ENCODE data around the gene BRDT.

The BRDT gene

DNA sequence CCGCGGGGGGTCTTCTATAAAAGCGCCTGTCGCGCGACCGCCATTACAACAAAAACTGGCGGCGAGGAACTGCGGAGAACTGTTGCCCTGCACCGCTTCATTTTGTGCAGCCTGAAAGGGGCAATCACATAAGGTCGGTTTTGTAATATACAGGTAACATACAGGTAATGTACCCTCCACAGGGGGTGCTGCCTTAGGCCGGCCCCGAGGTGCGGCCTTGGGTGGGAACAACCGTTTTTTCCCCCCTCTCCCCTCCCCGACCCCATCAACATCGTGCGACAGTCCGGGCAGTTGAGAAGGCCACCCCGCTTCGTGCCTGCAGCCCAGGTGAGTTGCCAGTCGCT, at the start of gene BRDT:
Gene BRDT (plus strand): TSS at position 46 of the 344 bp plus-strand sequence. CDS start 13,354 bp downstream, outside the sequence.
- DNase-seq = no peak

DNA sequence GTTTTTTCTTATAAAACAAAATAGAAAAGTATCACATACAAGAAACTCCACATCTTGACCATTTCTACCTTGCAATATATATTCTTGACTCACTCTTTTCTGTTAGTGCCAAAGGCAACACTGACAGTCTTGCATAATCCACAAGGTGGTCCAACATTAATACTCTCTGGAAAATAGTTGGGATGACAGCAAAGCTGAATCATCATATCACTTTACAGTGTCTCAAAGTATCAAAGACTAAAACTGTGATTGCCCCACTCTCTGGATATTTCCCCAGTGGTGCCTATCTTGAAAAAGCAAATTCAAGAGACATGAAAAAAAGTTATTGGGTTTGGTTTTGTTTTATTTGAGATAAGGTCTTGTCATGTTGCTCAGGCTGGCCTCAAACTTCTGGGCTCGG, 48.6 kb upstream of the BRDT start:
- DNase-seq = no peak

DNA sequence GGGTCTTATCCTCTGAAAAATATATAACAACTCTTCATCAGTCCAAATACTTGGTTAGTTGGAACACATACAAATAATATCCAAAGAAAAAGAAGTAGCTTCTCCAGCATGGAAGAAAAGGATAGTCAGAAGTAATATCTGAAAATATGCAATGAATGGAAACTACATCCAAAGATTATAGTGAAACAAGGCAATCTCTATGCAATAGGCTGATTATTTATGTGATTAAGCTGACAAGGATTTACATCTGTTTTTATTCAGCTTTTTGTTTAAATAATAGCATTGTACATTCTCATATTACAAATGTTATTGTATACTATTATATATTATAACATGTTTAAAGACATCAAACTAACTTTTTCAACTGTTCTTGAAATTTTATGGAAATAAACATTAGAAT, 48.0 kb upstream of the BRDT start:
- DNase-seq = no peak

DNA sequence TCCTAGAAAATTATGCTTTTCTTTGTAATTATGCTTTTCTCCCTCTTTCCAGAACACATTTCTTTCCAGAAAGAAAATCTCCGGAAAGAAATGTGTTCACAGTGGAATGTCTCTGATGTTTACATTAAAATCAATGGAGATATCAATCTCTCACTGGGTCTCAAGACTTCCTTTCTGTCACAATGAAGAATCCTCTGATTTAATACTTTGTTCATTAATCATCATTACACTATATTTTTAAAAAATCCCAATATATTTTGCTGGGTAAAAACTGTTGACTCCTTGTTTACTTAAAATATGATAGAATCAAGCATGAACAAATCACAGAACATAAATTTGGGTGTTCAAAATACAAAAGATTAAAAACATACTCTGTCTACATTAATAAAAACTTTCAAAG, 36.9 kb upstream of the BRDT start:
- no peak for DNase-seq

DNA sequence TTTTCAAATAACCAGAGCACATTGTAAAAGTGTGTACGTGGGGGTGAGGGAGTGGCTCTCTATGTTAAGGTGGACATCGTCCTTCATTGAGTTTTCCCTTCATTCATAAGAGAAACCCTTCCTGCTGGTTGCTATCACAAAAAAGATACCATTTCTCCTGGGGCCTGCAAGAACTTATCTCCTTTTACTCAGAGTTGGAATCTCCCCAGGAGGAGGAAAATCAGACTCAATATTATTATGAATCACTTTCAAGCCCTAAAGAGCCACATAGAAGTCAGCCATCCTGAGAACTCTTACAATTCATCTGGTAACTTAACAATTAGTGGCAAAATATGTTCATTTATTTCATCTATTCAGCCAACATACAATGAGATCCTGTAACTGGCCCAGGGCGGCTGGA, 36.2 kb upstream of the BRDT start:
- DNase-seq = no peak

DNA sequence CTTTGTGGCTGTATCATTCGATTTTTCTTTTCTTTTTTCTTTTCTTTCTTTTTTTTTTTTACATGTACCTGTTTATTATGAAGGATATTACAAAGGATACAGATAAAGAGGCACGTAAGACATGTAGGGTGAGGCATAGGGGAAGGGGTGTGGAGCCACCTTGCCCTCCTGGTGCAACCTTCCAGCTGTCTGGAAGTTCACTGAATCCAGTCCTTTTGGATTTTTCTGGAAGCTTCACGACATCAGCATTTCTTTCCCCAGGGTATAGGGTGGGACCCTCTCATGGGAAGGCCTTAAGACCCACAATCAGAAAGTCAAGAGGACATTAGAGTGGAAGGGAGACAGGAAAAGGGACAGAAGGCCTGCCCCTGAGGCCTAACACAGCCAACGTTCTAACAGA, 33.2 kb upstream of the BRDT start:
- DNase-seq = no peak

DNA sequence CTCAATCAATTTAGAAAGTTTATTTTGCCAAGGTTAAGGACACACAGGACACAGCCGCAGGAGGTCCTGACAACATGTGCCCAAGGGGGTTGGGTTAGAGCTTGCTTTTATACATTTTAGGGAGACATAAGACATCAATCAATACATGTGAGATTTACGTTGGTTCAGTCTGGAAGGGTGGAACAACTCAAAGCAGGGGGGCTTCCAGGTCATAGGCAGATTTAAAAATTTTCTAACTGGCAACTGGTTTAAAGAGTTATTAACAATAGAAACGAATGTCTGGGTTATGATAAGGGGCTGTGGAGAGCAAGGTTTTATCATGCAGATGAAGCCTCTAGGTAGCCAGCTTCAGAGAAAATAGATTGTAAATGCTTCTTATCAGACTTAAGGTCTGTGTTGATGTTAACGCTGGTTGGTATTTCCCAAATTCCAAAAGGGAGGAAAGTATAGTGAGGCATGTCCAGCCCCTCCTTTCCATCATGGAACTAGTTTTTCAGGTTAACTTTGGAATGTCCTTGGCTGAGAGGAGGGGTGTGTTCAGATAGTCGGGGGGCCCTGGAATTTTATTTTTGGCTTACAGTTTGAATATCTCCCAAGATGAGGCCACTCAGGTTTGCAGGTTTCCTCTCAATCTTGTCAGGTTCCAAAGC, 32.3 kb upstream of the BRDT start:
- DNase-seq = no peak

DNA sequence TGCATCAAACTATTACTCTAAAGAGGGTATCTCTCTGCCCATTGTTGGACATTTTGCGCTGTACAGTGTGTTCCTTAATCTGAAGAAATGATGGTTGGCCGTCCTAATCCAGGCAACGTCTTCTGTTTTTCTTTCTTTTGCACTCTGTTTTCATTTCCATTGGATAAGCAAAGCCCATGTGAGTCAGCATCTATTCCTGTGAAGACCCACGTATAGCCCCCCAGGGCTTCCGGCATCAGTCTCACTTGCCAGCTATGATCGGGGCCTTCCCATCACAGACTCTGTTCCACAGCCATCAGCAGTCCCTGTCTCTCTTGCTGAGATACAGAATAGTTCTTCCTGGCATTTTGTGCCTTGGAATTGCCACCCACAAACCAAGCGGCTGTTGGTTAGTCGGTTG, 29.2 kb upstream of the BRDT start:
- DNase-seq = no peak

DNA sequence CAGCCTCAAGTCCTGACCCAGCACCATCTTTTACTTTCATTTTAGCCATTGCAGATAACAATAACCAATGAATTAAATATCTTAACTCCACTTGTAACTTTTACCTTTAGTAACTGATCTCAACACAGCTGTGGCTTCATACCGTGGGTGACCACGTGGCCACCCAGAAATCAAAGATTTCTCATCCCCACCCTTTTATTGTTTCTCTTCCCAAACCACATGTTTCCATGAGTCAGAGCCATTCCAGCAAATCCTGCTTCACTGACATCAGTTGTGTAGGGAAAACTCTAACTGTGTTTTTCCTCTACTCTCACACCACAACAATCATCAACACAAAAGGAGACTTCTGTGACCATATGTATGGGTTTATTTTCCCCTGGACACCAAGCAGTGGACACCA, 25.1 kb upstream of the BRDT start:
- no peak for DNase-seq

DNA sequence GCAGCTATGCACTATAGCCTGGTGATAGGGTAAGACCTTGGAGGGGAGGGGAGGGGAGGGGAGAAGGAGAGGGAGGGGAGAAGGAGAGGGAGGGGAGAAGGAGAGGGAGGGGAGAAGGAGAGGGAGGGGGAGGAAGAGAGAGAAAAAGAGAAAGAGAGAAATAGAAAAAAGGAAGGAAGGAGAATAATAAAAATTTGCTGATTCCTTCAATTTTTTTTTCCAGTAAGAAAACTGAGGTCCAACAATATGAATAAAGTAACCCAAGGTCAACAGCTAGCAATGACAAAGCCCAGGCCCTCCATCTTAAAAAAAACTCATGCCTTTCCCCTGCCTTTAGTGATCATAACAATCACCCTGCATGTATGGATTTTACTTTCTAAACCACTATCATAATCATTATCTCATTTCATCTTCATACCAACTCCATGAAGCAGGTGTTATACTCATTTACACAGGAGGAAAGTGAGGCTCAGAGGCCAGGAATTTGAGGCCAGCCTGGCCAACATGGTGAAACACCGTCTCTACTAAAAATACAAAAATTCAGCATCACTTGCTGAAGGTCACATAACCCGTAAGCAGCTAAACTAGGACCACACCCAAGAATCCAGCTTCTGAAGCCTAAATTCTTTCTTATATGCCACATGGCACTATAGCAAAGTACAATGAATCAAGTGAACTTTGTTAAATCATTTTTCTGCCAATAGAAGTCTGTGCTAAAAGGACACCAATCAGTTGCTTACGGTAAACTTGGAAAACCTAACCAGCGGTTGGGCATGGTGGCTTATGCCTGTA, 23.4 kb upstream of the BRDT start:
- no peak for DNase-seq

DNA sequence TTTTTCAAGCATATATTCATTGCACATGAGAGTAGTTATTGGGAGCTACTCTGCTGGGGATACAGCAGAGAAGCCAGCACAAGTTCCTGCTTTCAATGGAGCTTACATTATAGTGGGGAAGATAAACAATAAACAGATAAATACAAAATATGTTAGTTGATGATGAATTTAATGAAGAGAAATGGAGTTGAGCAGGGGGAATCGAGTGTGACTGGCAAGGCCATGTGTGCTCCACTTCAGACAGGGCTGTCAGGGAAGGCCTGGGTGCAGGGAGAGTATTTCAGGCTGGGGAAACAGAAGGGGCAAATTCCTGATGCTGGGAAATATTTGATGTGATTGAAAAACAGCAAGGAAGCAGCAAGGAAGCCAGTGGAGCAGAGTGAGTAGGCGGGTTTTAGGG, 21.2 kb upstream of the BRDT start:
- DNase-seq = no peak

DNA sequence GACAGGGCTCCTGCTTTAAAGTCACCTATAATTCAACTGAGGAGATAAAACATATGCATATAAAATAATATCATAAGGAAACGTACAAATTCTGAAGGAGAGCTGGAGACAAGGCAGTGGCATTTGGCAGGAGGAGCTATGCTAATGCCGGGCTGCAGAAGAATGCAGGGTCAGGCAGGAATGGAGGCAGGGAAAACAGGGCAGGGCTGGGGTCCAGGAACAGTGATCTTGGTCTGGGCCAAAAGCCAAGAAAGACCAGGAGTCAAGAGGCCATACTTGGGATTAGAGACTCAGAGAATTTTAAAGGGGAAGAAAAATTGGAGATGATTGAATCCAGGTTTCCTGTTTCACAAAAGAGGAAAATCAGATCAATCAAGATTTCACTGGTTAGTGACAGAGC, 20.0 kb upstream of the BRDT start:
- DNase-seq = no peak

DNA sequence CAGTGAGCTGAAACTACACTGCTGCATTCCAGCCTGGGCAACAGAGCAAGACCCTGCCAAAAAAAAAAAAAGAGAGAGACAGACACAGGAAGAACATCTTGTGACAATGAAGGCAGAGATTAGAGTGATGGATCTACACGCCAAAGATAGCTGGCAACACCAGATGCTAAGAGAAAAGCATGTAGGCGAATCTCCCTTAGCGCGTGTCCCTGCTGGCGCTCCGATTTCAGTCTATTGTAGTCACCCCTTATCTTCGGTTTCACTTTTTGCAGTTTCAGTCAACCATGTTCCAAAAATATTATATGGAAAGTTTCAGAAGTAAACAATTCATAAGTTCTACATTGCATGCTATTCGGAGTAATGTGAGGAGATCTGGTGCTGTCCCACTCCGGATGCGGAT, 11.6 kb upstream of the BRDT start:
- no peak for DNase-seq

DNA sequence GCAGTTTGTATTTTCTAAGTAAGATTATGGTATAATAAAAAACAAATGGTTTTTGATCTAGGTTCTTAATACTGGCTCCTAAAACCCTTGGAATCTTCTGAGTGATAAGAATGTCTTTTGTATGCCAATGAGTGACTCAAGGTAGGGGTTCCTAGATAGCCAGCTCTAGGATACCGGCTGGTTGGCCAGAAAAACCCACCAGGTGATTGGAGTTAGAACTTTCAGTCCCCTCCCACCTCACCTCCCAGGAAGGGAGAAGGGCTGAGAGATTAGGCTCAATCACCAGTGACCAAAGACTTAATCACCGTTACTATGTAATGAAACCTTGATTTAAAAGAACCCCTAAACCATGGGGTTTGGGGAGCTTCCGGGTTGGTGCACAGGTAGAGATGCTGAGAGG, 8.7 kb upstream of the BRDT start:
- DNase-seq = no peak

DNA sequence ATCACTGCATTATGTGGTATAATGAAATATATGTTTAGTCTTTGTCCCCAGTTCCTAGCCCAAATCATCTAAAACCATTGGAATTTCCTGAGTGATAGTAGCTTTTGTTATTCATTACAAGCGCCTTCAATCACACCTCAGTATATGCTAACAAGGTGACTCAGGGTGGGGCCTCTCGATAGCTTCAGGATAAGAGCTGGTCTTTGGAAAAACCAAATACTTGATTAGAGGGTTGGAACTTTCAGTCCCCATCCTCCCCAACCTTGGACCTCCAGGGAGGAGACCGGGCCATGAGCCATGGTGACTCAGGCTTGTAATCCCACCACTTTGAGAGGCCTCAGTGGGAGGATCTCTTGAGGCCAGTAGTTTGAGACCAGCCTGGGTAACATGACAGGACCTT, 5.1 kb upstream of the BRDT start:
- no peak for DNase-seq

DNA sequence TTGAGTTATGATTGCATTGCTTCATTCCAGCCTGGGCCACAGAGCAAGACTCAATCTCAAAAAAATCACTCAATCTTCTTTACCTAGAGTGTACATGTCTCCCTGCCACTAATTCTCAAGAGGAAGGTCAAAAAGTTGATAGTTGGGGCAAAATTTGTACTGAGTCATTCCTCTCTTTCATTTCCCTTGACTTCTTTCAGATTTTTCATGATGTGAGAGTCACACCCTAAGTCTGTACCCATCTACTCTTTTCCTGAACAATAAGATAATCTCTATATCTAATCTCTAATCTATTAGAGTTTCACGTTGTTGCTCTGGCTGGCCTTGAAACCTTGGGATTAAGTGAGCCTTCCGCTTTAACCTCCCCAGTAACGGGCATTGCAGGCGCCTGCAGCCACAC, 1.1 kb upstream of the BRDT start:
- DNase-seq = no peak

DNA sequence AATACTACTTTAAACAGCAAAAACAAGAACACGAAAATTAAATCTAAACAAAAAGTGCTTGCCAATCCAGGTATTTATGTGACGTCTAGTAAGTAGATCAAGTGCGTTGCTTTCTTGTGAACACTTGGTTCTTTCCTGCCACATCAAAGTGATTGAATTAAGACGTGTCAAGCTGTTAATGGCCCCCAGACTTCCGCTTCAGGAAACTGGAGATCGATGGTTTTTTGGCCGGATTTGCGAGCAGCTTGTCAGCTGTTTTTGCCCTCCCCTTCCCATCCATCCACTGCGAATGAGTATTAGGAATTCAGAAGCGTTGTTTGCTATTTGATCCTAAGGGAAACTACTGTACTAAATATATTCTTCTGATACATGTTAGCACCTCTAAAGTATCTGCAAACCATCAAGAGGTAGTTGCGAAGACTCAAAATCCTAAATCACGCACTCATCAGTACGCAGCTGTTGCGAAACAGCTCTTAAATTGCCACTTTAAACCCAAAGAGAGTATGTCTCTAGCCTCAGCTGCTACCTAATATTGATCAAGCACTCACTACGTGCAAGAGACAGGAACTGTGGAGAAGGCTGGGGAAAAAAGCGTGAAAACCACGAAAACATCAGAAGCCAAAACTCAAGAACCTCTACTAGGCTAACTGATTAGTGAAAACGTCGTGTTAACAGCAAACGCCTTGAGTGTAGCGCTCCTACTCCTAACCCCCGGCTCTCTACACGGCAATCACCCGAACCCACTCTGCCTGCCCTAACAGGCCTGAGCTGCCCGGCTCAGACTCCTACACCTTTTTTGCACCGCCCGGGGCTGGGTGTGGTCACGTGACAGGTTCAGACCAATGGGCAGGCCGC, 473 bp upstream of the BRDT start:
- peak; percentile 36 for DNase-seq

DNA sequence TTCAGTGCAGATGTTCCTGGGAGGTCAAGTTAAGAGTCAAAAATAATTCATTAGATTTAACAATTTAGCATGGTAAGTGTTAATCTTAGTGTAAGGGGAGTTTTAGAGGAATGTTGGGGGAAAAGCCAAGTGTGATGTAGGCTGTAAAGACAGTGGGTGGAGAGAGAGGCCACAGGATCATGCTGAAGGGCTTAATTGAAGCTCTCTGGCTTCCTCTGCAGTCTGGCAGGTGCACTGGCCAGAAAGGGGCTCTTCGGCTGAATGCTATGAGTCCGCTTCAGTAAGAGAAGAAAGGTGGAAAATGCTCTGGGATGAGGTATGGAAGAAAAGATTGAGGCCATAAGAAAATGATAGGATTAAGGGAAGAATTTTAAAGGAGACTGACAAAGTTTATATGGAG, 3.0 kb downstream of the BRDT start:
- DNase-seq = no peak

DNA sequence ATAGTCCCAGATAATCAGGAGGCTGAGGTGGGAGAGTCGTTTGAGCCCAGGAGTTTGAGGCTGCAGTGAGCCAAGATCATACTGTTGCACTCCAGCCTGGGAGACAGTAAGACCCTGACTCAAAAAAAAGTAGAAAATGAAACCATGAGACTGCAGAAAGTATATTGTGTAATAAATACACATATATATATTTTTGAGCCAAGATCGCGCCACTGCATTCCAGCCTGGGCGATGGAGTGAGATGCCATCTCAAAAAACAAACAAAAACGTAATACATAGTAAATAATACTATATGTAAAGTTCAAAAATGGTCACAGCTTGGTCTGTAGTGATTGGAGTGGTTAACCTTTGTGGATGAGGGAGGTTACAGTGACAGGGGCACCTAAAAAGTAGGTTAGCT, 9.7 kb downstream of the BRDT start:
- DNase-seq = no peak

DNA sequence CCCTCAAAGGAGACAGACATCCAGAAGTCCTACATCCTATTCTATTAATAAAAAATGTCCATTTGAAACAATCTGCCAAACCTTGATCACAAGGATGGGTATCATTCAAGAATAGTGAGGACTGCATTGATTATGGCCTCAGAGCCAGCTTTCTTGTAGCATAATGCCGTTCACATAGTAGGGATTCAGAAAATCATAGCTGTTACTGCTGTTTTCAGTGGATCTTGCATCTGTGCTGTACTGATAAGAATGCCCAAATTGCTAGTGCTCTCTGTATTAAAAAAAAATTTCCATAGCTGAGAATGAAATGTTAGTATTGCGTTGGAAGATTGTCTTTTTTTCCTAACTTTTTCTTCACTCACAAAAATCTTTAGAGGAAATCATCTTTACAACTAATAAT, 19.1 kb downstream of the BRDT start:
- DNase-seq = no peak

DNA sequence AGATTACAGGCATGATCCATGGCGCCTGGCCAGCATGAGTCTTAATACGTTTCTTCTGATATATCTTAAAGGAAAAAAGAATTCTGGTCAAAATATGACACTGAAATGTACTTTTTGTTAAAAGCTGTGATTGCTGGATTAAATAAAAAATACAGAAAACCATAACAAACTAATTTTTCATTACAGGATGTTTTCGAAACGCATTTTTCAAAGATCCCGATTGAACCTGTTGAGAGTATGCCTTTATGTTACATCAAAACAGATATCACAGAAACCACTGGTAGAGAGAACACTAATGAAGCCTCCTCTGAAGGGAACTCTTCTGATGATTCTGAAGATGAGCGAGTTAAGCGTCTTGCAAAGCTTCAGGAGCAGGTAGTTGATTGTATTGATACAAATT, 30.2 kb downstream of the BRDT start:
- DNase-seq = no peak

DNA sequence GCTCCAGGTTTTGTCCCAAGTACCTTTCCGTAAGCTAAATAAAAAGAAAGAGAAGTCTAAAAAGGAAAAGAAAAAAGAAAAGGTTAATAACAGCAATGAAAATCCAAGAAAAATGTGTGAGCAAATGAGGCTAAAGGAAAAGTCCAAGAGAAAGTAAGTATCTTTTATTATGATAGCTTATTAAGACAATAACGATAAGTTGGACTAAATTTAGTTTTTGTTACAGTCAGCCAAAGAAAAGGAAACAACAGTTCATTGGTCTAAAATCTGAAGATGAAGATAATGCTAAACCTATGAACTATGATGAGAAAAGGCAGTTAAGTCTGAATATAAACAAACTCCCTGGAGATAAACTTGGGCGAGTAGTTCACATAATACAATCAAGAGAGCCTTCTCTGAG, 31.5 kb downstream of the BRDT start:
- no peak for DNase-seq

DNA sequence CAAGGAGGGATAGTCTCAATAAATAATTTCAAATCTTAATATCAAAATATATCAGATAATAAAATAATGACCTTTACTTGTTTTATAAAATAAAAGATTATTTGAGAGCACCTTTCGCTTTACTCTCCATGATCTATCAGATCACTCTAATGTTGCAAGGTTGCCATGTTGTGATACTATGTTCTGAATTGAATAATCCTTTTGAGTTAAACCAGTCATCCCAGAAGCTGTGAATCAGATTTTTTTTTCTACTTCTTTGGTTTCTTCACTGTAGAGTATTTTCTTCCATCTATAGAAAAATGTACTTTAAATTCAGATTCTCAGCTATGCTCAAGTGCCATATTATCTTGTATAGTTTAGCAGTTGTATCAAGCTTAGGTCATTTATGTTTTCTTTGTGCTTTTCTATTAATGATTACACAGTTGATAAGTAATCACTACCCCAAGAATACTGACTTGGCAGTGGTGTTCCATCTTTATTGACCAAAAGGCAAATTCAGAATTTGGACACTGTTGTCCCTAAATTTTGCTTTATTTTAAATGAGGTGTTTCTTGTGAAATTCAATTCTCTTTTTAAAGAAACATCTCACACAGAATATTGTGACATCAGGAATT, 32.9 kb downstream of the BRDT start:
- no peak for DNase-seq

DNA sequence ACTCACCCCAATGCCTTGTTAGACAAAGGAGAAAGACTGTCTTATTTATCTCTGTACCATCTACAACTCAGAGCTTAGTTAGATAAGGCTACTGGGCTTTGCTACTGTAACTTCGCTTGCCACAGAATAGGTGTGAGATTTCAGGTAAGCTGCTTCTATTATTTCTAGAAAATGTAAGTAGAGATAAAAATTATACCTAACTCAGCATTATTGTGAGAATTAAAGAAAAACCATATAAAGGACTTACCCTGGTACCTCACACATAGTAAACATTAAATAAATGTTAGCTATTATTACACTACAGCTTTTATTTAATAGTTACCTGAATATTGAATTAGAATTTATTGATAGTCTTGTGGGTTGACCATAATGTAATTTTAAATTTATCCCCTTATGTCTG, 44.1 kb downstream of the BRDT start:
- DNase-seq = no peak

All from stimulated activated CD4-positive, alpha-beta T cell treated with anti-CD3 and anti-CD28 coated beads, Interleukin-4, amount 100 ng/mL, for 24 hours (primary cell).